Astrocyte (in vitro differentiated cells and primary cell): ENCODE measurements around the gene DOK7.

Experiments used
- EZH2 ChIP-seq: IDR thresholded peaks from 2 replicates; pipeline ENCODE4 v1.6.1; 2012; ENCODE audit warnings: mild to moderate bottlenecking, low read length, inconsistent platforms; ENCODE audit not compliant: insufficient read depth
- TF ChIP-seq, protein P1 (sequence below): IDR thresholded peaks from 2 replicates; pipeline ENCODE4 v1.5.1; 2011; ENCODE audit warnings: low read depth, mild to moderate bottlenecking, inconsistent platforms, low read length, moderate library complexity; ENCODE audit not compliant: insufficient read depth

GRCh38 chr4:3421470-3421869, 41.6 kb upstream of the DOK7 start:
- TF ChIP-seq, protein P1, sequence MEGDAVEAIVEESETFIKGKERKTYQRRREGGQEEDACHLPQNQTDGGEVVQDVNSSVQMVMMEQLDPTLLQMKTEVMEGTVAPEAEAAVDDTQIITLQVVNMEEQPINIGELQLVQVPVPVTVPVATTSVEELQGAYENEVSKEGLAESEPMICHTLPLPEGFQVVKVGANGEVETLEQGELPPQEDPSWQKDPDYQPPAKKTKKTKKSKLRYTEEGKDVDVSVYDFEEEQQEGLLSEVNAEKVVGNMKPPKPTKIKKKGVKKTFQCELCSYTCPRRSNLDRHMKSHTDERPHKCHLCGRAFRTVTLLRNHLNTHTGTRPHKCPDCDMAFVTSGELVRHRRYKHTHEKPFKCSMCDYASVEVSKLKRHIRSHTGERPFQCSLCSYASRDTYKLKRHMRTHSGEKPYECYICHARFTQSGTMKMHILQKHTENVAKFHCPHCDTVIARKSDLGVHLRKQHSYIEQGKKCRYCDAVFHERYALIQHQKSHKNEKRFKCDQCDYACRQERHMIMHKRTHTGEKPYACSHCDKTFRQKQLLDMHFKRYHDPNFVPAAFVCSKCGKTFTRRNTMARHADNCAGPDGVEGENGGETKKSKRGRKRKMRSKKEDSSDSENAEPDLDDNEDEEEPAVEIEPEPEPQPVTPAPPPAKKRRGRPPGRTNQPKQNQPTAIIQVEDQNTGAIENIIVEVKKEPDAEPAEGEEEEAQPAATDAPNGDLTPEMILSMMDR, result no peak
- TF ChIP-seq EZH2, result no peak
